Measurements from ENCODE around the gene DNAJC21. TPM values are rescaled to one million over a fixed set of nuclear protein-coding genes. Genes with fewer than 3 reads are reported as not detected.

Gene DNAJC21
- polyA plus RNA-seq, 1 donor (not counting 4 experiments of a cell fraction or from before 2014, with no cell fraction given) = 29.6 TPM

- H3K4me1 ChIP-seq (ENCODE audit: control insufficient read depth, extremely low read depth, insufficient read depth, low read length) = no peaks in the 10 kb centered on the region
- no peaks in the 10 kb centered on the region for H3K79me2 ChIP-seq (ENCODE audit: control insufficient read depth, insufficient read depth, low read length)
These were observed 62.3 kb downstream of the DNAJC21 start for GRCh38 chr5:34991486-34992238.

GRCh38 chr5:34993951-34994350 lies 64.6 kb downstream of the DNAJC21 start:
- dilution Hi-C loops (cut with MboI; ENCODE audit: extremely low pct_ligation_motif_present, low sequenced_read_pairs) = no loop called here
- H3K9ac ChIP-seq (ENCODE audit: control insufficient read depth, extremely low read depth, insufficient read depth, low read length) = no peak overlapping the region
- H3K27ac ChIP-seq (ENCODE audit: control insufficient read depth, insufficient read depth, low read length) = no peak overlapping the region
- DNase-seq (ENCODE audit: low read depth, low spot score) (no peak), FAIRE-seq (no peak)
- no peaks in the 10 kb centered on the region for H3K9me1 ChIP-seq (ENCODE audit: control insufficient read depth, extremely low read depth, insufficient read depth, low read length)
- no peaks in the 10 kb centered on the region for H4K20me1 ChIP-seq (ENCODE audit: control insufficient read depth, extremely low read depth, insufficient read depth, low read length)
- H3K4me1 ChIP-seq (ENCODE audit: control insufficient read depth, extremely low read depth, insufficient read depth, low read length) = no peaks in the 10 kb centered on the region
- no peak overlapping the region for H3K4me2 ChIP-seq (ENCODE audit: control insufficient read depth, extremely low read depth, insufficient read depth, low read depth, low read length)
- no peaks in the 10 kb centered on the region for H3K36me3 ChIP-seq (ENCODE audit: control insufficient read depth in 2 of 2, extremely low read depth in 1 of 2, insufficient read depth in 2 of 2, low read length in 2 of 2)
- H3K9me3 ChIP-seq (ENCODE audit: control insufficient read depth, low read depth, low read length) = no peaks in the 10 kb centered on the region
- TF ChIP-seq CTCF (optimal IDR thresholded peaks at IDR 0.05 in 1 of 3, IDR thresholded peaks at IDR 0.05 in 1 of 3, conservative IDR thresholded peaks at IDR 0.05 in 1 of 3; ENCODE audit: extremely low read depth in 1 of 3, insufficient read depth in 2 of 3, low read length in 3 of 3) (no peak), EZH2 (IDR thresholded peaks at IDR 0.05; ENCODE audit: low read length) (no peak)
- no peaks in the 10 kb centered on the region for H3K79me2 ChIP-seq (ENCODE audit: control insufficient read depth, insufficient read depth, low read length)
- no peaks in the 10 kb centered on the region for H3K27me3 ChIP-seq (ENCODE audit: control insufficient read depth, extremely low read depth, insufficient read depth, low read length)
- no peak overlapping the region for H3K4me3 ChIP-seq (ENCODE audit: control insufficient read depth in 2 of 3, extremely low read depth in 1 of 3, insufficient read depth in 2 of 3, low read depth in 1 of 3, low read length in 3 of 3)
- H2AFZ ChIP-seq (ENCODE audit: control insufficient read depth, low read length) = no peak overlapping the region

More at GRCh38 chr5:34991486-34992238, 62.3 kb downstream of the DNAJC21 start:
- Histone ChIP-seq H3K9me3 (ENCODE audit: control insufficient read depth, low read depth, low read length) (no peaks in the 10 kb centered on the region), H3K9me1 (ENCODE audit: control insufficient read depth, extremely low read depth, insufficient read depth, low read length) (no peaks in the 10 kb centered on the region), H3K36me3 (ENCODE audit: control insufficient read depth in 2 of 2, extremely low read depth in 1 of 2, insufficient read depth in 2 of 2, low read length in 2 of 2) (no peaks in the 10 kb centered on the region), H3K4me2 (ENCODE audit: control insufficient read depth, extremely low read depth, insufficient read depth, low read depth, low read length) (no peak overlapping the region), H3K4me3 (ENCODE audit: control insufficient read depth in 2 of 3, extremely low read depth in 1 of 3, insufficient read depth in 2 of 3, low read depth in 1 of 3, low read length in 3 of 3) (no peak overlapping the region), H3K27me3 (ENCODE audit: control insufficient read depth, extremely low read depth, insufficient read depth, low read length) (no peaks in the 10 kb centered on the region), H4K20me1 (ENCODE audit: control insufficient read depth, extremely low read depth, insufficient read depth, low read length) (no peaks in the 10 kb centered on the region), H2AFZ (ENCODE audit: control insufficient read depth, low read length) (no peak overlapping the region), H3K9ac (ENCODE audit: control insufficient read depth, extremely low read depth, insufficient read depth, low read length) (no peak overlapping the region), H3K27ac (ENCODE audit: control insufficient read depth, insufficient read depth, low read length) (no peak overlapping the region)
- dilution Hi-C loops (cut with MboI; ENCODE audit: extremely low pct_ligation_motif_present, low sequenced_read_pairs) = no loop called here
- no peak for DNase-seq (ENCODE audit: low read depth, low spot score)
- TF ChIP-seq EZH2 (IDR thresholded peaks at IDR 0.05; ENCODE audit: low read length) (no peak), CTCF (optimal IDR thresholded peaks at IDR 0.05 in 1 of 3, IDR thresholded peaks at IDR 0.05 in 1 of 3, conservative IDR thresholded peaks at IDR 0.05 in 1 of 3; ENCODE audit: extremely low read depth in 1 of 3, insufficient read depth in 2 of 3, low read length in 3 of 3) (no peak)
- FAIRE-seq = no peak

All from keratinocyte (primary cell).